ENCODE data around the gene FA2H.

Gene FA2H

DNA sequence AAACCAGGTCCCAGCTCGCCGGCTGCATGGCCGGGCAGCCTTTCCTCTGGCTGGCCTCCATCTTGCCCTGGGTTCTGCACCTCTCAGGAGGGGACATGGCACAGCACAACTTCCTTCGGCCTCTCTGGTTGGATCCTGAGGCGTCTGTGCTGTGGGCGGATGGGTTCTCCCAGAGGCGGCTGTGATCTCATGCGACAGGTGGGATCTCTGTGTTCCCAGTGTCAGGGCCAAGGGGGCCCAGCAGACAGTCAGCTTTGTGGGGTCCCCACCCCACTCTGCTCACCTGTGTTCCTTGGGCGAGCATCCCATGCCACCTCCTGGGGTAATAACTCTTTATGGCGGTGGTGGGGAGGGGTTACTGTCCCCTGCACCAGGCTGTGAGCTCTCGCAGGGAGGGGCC is 35.8 kb downstream of the FA2H start:
- ATAC-seq, result no peak

DNA sequence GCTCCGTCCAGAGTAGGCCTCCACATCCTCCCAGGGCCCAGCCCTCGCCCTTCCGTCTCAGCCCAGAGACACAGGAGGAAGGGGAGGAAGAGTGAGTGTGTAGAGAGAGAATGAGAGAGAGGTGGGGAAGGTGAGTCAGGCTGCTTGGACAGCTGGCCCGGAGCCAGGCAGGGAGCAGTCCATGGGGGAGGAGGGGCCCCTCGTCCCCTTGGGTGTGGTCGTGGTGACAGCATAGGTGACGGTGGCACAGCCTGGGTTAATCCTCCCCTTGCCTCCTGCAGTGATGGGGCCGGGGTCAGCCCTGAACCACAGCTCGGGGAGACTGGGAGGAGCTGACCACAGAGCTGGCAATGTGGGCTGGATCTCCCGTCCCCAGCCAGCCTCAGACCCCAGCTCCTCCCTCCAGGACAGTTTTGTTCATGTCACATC is 36.5 kb downstream of the FA2H start:
- ATAC-seq, result peak; percentile 32; the same call in 2 of the 3 replicates
- TF ChIP-seq SNAI2 (CRISPR knock-in tag; IDR thresholded peaks at IDR 0.05) (no peak), ZNF8 (CRISPR knock-in tag; IDR thresholded peaks at IDR 0.05) (no peak), ZNF70 (CRISPR knock-in tag; IDR thresholded peaks at IDR 0.05) (no peak), ISL1 (CRISPR knock-in tag; IDR thresholded peaks at IDR 0.05) (no peak), CSDC2 (CRISPR knock-in tag; IDR thresholded peaks at IDR 0.05) (no peak)
- TF ChIP-seq, protein P1, sequence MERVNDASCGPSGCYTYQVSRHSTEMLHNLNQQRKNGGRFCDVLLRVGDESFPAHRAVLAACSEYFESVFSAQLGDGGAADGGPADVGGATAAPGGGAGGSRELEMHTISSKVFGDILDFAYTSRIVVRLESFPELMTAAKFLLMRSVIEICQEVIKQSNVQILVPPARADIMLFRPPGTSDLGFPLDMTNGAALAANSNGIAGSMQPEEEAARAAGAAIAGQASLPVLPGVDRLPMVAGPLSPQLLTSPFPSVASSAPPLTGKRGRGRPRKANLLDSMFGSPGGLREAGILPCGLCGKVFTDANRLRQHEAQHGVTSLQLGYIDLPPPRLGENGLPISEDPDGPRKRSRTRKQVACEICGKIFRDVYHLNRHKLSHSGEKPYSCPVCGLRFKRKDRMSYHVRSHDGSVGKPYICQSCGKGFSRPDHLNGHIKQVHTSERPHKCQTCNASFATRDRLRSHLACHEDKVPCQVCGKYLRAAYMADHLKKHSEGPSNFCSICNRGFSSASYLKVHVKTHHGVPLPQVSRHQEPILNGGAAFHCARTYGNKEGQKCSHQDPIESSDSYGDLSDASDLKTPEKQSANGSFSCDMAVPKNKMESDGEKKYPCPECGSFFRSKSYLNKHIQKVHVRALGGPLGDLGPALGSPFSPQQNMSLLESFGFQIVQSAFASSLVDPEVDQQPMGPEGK (CRISPR knock-in tag; IDR thresholded peaks at IDR 0.05; ENCODE audit: borderline replicate concordance), result no peak

More for the DNA sequence above, 35.8 kb downstream of the FA2H start:
- TF ChIP-seq ZNF8 (CRISPR knock-in tag; IDR thresholded peaks at IDR 0.05) (no peak), ARNTL (CRISPR knock-in tag; IDR thresholded peaks at IDR 0.05; ENCODE audit: borderline replicate concordance, low read depth) (no peak), BACH2 (CRISPR knock-in tag; IDR thresholded peaks at IDR 0.05; ENCODE audit: borderline replicate concordance) (no peak), CSDC2 (CRISPR knock-in tag; IDR thresholded peaks at IDR 0.05) (no peak), SNAI2 (CRISPR knock-in tag; IDR thresholded peaks at IDR 0.05) (no peak), ZFP30 (CRISPR knock-in tag; IDR thresholded peaks at IDR 0.05) (no peak), GLIS3 (CRISPR knock-in tag; IDR thresholded peaks at IDR 0.05) (no peak), ESRRG (CRISPR knock-in tag; IDR thresholded peaks at IDR 0.05) (no peak), OSR1 (CRISPR knock-in tag; IDR thresholded peaks at IDR 0.05) (no peak)
- TF ChIP-seq, protein P2, sequence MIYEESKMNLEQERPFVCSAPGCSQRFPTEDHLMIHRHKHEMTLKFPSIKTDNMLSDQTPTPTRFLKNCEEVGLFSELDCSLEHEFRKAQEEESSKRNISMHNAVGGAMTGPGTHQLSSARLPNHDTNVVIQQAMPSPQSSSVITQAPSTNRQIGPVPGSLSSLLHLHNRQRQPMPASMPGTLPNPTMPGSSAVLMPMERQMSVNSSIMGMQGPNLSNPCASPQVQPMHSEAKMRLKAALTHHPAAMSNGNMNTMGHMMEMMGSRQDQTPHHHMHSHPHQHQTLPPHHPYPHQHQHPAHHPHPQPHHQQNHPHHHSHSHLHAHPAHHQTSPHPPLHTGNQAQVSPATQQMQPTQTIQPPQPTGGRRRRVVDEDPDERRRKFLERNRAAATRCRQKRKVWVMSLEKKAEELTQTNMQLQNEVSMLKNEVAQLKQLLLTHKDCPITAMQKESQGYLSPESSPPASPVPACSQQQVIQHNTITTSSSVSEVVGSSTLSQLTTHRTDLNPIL (CRISPR knock-in tag; IDR thresholded peaks at IDR 0.05; ENCODE audit: low read depth), result no peak
- TF ChIP-seq, protein P3, sequence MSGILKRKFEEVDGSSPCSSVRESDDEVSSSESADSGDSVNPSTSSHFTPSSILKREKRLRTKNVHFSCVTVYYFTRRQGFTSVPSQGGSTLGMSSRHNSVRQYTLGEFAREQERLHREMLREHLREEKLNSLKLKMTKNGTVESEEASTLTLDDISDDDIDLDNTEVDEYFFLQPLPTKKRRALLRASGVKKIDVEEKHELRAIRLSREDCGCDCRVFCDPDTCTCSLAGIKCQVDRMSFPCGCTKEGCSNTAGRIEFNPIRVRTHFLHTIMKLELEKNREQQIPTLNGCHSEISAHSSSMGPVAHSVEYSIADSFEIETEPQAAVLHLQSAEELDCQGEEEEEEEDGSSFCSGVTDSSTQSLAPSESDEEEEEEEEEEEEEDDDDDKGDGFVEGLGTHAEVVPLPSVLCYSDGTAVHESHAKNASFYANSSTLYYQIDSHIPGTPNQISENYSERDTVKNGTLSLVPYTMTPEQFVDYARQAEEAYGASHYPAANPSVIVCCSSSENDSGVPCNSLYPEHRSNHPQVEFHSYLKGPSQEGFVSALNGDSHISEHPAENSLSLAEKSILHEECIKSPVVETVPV (CRISPR knock-in tag; IDR thresholded peaks at IDR 0.05), result no peak

DNA sequence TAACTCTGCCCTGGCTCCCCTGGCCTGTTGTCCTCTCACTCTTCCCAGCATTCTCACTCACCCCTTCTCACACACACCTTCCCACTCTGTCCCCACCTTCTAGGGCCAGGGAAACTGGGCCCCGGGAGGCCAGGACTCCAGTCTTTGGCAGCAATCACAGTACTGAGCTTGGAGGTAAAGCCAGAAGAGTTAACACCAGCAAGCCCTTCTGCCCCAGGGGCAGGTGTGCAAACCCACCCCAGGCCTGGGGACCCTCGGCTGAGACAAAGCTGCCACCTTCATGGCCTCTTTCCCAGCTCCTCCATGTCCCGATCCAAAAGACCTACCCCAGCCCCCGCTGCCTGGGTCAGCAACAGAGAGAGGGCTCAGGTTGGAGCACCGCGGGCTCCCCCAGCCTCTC is 37.1 kb downstream of the FA2H start:
- no peak for ATAC-seq
- TF ChIP-seq, protein P2 (CRISPR knock-in tag; IDR thresholded peaks at IDR 0.05; ENCODE audit: low read depth), result no peak
- no peak for TF ChIP-seq ARNTL (CRISPR knock-in tag; IDR thresholded peaks at IDR 0.05; ENCODE audit: borderline replicate concordance, low read depth)
- TF ChIP-seq OSR1 (CRISPR knock-in tag; IDR thresholded peaks at IDR 0.05), result no peak
- TF ChIP-seq ZFP3 (CRISPR knock-in tag; IDR thresholded peaks at IDR 0.05), result no peak
- TF ChIP-seq, protein P4, sequence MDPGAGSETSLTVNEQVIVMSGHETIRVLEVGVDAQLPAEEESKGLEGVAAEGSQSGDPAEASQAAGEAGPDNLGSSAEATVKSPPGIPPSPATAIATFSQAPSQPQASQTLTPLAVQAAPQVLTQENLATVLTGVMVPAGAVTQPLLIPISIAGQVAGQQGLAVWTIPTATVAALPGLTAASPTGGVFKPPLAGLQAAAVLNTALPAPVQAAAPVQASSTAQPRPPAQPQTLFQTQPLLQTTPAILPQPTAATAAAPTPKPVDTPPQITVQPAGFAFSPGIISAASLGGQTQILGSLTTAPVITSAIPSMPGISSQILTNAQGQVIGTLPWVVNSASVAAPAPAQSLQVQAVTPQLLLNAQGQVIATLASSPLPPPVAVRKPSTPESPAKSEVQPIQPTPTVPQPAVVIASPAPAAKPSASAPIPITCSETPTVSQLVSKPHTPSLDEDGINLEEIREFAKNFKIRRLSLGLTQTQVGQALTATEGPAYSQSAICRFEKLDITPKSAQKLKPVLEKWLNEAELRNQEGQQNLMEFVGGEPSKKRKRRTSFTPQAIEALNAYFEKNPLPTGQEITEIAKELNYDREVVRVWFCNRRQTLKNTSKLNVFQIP (CRISPR knock-in tag; IDR thresholded peaks at IDR 0.05; ENCODE audit: borderline replicate concordance, low read depth), result no peak
- no peak for TF ChIP-seq SNAI2 (CRISPR knock-in tag; IDR thresholded peaks at IDR 0.05)
- TF ChIP-seq, protein P5, sequence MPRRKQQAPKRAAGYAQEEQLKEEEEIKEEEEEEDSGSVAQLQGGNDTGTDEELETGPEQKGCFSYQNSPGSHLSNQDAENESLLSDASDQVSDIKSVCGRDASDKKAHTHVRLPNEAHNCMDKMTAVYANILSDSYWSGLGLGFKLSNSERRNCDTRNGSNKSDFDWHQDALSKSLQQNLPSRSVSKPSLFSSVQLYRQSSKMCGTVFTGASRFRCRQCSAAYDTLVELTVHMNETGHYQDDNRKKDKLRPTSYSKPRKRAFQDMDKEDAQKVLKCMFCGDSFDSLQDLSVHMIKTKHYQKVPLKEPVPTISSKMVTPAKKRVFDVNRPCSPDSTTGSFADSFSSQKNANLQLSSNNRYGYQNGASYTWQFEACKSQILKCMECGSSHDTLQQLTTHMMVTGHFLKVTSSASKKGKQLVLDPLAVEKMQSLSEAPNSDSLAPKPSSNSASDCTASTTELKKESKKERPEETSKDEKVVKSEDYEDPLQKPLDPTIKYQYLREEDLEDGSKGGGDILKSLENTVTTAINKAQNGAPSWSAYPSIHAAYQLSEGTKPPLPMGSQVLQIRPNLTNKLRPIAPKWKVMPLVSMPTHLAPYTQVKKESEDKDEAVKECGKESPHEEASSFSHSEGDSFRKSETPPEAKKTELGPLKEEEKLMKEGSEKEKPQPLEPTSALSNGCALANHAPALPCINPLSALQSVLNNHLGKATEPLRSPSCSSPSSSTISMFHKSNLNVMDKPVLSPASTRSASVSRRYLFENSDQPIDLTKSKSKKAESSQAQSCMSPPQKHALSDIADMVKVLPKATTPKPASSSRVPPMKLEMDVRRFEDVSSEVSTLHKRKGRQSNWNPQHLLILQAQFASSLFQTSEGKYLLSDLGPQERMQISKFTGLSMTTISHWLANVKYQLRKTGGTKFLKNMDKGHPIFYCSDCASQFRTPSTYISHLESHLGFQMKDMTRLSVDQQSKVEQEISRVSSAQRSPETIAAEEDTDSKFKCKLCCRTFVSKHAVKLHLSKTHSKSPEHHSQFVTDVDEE (CRISPR knock-in tag; IDR thresholded peaks at IDR 0.05), result no peak
- TF ChIP-seq CSDC2 (CRISPR knock-in tag; IDR thresholded peaks at IDR 0.05), result no peak
- TF ChIP-seq ZNF8 (CRISPR knock-in tag; IDR thresholded peaks at IDR 0.05), result no peak
- no peak for TF ChIP-seq ESRRG (CRISPR knock-in tag; IDR thresholded peaks at IDR 0.05)
- no peak for TF ChIP-seq GLIS3 (CRISPR knock-in tag; IDR thresholded peaks at IDR 0.05)
- TF ChIP-seq ISL1 (CRISPR knock-in tag; IDR thresholded peaks at IDR 0.05), result no peak
- TF ChIP-seq TCF4 (CRISPR knock-in tag; IDR thresholded peaks at IDR 0.05; ENCODE audit: borderline replicate concordance), result no peak
- TF ChIP-seq ZNF70 (CRISPR knock-in tag; IDR thresholded peaks at IDR 0.05), result no peak
- TF ChIP-seq, protein P3 (CRISPR knock-in tag; IDR thresholded peaks at IDR 0.05), result no peak
- no peak for TF ChIP-seq RARB (CRISPR knock-in tag; IDR thresholded peaks at IDR 0.05)

Measured in SK-N-SH treated with all-trans-retinoic acid at 6 μM for 48 hours (cell line).